Ishikawa (cell line): ENCODE data around the gene MAPK7.

ENCODE experiments used
- CREB1 ChIP-seq: IDR thresholded peaks from 2 replicates; pipeline ENCODE4 v1.6.1; 2012; ENCODE audit warnings: low read depth
- EP300 ChIP-seq: IDR thresholded peaks from 2 replicates; pipeline ENCODE4 v1.6.1; 2012; ENCODE audit warnings: borderline replicate concordance
- FOXM1 ChIP-seq: IDR thresholded peaks from 2 replicates; pipeline ENCODE4 v1.6.1; 2012; ENCODE audit warnings: low read depth, borderline replicate concordance
- NFIC ChIP-seq: IDR thresholded peaks from 2 replicates; pipeline ENCODE4 v1.6.1; 2012
- RAD21 ChIP-seq: IDR thresholded peaks from 2 replicates; pipeline ENCODE4 v1.6.1; 2012; ENCODE audit warnings: low read depth
- TAF1 ChIP-seq: IDR thresholded peaks from 2 replicates; pipeline ENCODE4 v1.6.1; 2012; ENCODE audit warnings: low read depth, mild to moderate bottlenecking
- TEAD4 ChIP-seq: IDR thresholded peaks from 2 replicates; pipeline ENCODE4 v1.6.1; 2012
- YY1 ChIP-seq: IDR thresholded peaks from 2 replicates; pipeline ENCODE4 v1.6.1; 2012; ENCODE audit warnings: low read depth
- TF ChIP-seq, protein P1 (sequence below): IDR thresholded peaks from 2 replicates; pipeline ENCODE4 v1.6.1; 2012; ENCODE audit warnings: low read depth, mild to moderate bottlenecking

DNA sequence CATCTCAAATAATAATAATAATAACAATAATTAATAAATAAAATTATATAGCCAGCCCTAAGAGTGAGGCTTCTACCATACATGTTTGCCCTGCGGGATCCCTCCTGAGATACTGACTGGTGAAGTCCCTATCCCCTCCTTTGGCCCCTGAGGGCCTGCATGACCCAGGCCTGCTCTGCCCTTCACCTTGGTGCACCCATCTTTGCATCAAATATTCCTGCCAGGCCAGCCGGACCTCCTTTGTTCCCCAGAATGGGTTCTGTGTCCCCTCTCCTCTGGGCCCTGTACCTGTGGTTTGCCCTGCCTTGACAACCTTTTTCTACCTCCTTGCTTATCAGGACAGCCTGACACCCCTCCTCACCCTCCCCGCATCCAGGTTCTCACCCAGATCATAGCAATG, 30.8 kb downstream of the MAPK7 start:
- TF ChIP-seq FOXM1 (no peak), YY1 (no peak), CREB1 (no peak), TAF1 (no peak), EP300 (no peak), TEAD4 (no peak), NFIC (no peak), RAD21 (no peak)
- TF ChIP-seq, protein P1, sequence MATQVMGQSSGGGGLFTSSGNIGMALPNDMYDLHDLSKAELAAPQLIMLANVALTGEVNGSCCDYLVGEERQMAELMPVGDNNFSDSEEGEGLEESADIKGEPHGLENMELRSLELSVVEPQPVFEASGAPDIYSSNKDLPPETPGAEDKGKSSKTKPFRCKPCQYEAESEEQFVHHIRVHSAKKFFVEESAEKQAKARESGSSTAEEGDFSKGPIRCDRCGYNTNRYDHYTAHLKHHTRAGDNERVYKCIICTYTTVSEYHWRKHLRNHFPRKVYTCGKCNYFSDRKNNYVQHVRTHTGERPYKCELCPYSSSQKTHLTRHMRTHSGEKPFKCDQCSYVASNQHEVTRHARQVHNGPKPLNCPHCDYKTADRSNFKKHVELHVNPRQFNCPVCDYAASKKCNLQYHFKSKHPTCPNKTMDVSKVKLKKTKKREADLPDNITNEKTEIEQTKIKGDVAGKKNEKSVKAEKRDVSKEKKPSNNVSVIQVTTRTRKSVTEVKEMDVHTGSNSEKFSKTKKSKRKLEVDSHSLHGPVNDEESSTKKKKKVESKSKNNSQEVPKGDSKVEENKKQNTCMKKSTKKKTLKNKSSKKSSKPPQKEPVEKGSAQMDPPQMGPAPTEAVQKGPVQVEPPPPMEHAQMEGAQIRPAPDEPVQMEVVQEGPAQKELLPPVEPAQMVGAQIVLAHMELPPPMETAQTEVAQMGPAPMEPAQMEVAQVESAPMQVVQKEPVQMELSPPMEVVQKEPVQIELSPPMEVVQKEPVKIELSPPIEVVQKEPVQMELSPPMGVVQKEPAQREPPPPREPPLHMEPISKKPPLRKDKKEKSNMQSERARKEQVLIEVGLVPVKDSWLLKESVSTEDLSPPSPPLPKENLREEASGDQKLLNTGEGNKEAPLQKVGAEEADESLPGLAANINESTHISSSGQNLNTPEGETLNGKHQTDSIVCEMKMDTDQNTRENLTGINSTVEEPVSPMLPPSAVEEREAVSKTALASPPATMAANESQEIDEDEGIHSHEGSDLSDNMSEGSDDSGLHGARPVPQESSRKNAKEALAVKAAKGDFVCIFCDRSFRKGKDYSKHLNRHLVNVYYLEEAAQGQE: no peak
